ENCODE data around the gene DNAH8.

DNAH8 gene

DNA sequence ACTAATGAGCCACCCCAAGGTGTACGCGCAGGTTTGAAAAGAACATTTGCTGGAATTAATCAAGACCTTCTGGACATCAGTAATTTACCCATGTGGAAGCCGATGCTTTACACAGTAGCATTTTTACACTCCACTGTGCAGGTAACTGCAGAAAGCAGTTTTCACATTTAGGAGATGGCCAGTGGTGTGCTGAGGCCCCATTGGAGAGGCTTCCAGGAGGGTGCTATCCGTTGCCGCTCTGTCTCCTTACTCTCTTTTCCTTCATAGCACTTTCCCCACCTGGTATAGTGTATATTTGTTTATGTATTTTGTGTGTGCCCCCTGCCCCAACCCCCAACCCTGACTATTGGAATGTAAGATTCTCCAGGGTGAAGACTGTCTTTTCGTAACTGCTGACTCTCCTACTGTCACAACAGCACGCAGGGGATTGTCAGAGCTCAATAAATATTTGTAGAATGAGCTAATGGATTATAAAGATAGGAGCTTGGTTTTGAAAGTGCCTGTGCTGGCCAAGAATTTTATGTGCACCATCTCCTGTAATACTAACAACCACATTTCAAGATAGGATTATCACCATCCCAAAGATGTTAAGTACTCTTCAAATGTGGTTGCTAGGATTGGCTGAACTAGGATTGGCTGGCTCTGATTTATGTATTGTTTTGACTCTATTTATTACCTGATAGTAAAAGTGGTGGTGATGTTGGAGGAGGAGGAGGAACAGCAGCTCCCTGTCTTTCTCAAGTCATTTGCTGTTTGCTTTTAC is 259.5 kb downstream of the DNAH8 start:
- H3K4me1 ChIP-seq (ENCODE audit: control insufficient read depth, insufficient read depth, low read length): peaks cover 24% of the 10 kb centered on the region
- H3K9ac ChIP-seq (ENCODE audit: low read length): no peak overlapping the region
- H3K27me3 ChIP-seq (ENCODE audit: control insufficient read depth, insufficient read depth, low read length): peaks cover 8% of the 10 kb centered on the region
- no peaks in the 10 kb centered on the region for H3K9me3 ChIP-seq (ENCODE audit: control insufficient read depth, low read length)
- H3K4me3 ChIP-seq (ENCODE audit: low read length): no peak overlapping the region
- no peaks in the 10 kb centered on the region for H3K36me3 ChIP-seq (ENCODE audit: control insufficient read depth, insufficient read depth, low read length)

DNA sequence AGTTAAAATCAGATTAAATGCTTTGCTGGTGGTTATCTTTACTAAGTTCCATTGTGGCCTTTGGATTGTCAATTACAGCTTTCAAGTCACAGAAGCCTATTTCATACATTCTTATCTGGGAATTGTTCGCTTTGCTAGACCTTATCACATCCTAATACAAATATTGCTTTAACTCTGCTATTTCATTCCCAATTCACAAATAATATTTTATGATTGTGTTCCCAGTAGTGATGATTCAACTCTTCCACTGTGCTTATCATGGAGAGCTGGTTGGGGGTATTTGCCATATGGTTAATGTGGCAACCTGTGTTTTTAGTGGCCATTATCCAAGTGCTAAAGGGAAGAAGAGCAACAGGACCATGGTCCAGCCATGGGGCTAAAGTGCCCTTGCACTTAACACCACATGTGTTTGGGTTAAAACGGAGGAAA is 260.5 kb downstream of the DNAH8 start:
- Histone ChIP-seq H3K36me3 (ENCODE audit: control insufficient read depth, insufficient read depth, low read length) (no peaks in the 10 kb centered on the region), H3K4me3 (ENCODE audit: low read length) (no peak overlapping the region), H3K9me3 (ENCODE audit: control insufficient read depth, low read length) (no peaks in the 10 kb centered on the region), H3K4me1 (ENCODE audit: control insufficient read depth, insufficient read depth, low read length) (peaks cover 24% of the 10 kb centered on the region), H3K27me3 (ENCODE audit: control insufficient read depth, insufficient read depth, low read length) (peaks cover 8% of the 10 kb centered on the region), H3K9ac (ENCODE audit: low read length) (no peak overlapping the region)

DNA sequence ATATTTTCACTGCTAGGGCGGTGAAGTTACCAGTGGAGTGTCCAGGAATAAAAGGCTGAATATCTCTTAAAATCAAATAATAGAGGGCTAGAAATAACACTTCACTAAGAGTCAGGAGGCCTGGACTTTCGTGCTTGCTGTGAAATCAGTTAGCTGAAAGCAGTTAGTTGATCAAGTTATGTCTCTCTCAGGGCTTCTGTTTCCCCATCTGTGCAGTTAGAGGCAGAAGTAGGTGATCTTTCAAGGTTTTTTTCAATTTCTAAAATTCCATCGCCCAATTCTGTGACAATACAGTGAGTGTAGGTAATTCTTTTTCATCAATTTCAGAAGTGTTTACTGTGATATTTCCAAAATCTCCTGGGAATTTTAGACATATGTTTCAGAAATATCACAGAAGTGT is 260.9 kb downstream of the DNAH8 start:
- Histone ChIP-seq H3K4me1 (ENCODE audit: control insufficient read depth, insufficient read depth, low read length) (peaks cover 24% of the 10 kb centered on the region), H3K27me3 (ENCODE audit: control insufficient read depth, insufficient read depth, low read length) (peaks cover 8% of the 10 kb centered on the region), H3K9me3 (ENCODE audit: control insufficient read depth, low read length) (no peaks in the 10 kb centered on the region), H3K36me3 (ENCODE audit: control insufficient read depth, insufficient read depth, low read length) (no peaks in the 10 kb centered on the region), H3K9ac (ENCODE audit: low read length) (no peak overlapping the region), H3K4me3 (ENCODE audit: low read length) (no peak overlapping the region)

DNA sequence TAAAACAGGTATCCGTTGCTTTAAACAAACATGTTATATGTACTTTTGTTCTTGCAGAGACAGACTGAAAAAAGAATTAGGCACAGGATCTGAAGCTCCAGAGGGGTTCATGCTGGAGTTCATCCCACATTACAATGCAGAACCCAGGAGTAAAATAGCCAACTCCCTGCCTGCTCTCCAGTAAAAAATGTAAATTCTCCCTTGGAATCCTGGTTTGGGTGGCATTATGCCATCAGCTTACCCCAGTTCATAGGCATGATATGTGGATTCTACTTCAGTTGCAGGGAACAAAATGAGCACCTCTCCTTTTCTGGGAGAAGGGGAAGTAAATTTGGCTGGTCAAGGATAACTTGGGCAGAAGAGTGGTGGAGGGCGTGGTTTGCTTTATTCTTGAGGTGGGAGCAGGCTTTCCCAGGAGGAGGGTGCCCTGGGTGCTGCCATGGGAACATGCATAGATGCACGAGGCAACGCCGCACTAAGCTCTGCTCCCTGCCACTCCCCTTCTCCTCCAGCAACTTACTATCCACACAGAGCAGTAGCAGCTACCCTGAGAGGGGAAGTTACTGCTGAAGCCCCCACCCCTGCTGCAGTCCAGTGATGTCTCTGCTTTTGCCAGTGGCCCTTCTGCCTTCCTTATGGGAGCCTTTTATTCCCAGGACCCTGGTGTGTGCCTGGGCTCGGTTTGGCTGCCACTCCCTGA is 261.8 kb downstream of the DNAH8 start:
- H3K4me1 ChIP-seq (ENCODE audit: control insufficient read depth, insufficient read depth, low read length): peaks cover 24% of the 10 kb centered on the region
- H3K36me3 ChIP-seq (ENCODE audit: control insufficient read depth, insufficient read depth, low read length): no peaks in the 10 kb centered on the region
- no peak overlapping the region for H3K4me3 ChIP-seq (ENCODE audit: low read length)
- no peaks in the 10 kb centered on the region for H3K9me3 ChIP-seq (ENCODE audit: control insufficient read depth, low read length)
- H3K9ac ChIP-seq (ENCODE audit: low read length): no peak overlapping the region
- peaks cover 8% of the 10 kb centered on the region for H3K27me3 ChIP-seq (ENCODE audit: control insufficient read depth, insufficient read depth, low read length)

DNA sequence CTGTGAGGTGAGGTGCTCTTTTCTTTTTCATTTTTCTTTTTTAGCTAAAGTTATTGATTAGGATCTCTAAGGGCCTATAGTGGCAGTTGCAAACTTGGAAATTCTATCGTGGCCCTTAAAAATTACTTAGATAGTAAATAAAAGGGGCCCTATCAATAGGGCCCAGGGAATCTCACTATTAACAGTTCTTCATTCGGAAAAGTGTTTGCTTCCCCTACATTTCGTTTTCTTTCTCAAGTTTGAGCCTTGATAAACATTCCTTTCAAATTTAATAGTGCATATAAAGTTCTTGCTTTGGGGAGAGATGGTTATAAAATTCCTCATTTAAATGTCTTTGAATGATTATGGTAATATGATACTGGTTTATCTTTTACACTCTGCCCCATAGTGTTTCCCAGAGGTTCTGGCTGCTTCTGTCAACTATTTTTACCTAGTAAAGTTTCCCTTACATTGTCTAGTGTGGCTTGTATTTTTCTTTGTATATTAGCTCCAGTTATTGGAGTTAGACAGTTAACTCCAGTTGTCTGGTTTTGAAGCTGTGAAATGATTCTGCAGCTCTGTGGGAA is 263.1 kb downstream of the DNAH8 start:
- peaks cover 8% of the 10 kb centered on the region for H3K27me3 ChIP-seq (ENCODE audit: control insufficient read depth, insufficient read depth, low read length)
- no peaks in the 10 kb centered on the region for H3K36me3 ChIP-seq (ENCODE audit: control insufficient read depth, insufficient read depth, low read length)
- H3K4me1 ChIP-seq (ENCODE audit: control insufficient read depth, insufficient read depth, low read length): peaks cover 24% of the 10 kb centered on the region
- H3K9ac ChIP-seq (ENCODE audit: low read length): no peak overlapping the region
- no peak overlapping the region for H3K4me3 ChIP-seq (ENCODE audit: low read length)
- no peaks in the 10 kb centered on the region for H3K9me3 ChIP-seq (ENCODE audit: control insufficient read depth, low read length)

DNA sequence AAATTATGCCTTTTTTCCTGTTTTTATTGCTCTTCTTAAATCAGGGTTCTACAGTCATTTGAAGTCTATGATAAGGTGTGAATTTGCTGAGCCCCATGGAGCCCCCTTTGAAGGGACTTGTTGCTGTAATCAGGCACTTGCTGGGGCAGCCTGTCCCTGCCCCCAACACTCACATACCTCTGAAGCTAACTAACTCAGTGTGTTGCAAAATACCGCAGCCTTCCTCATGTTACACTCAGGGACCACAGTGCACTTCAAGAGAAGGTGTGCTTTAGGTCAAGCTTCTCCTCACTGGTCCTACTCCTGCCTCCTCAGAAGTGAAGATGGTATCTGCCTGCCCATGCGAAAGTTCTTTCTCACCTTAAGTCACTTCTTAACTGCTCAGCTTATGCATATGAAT is 267.4 kb downstream of the DNAH8 start:
- Histone ChIP-seq H3K27me3 (ENCODE audit: control insufficient read depth, insufficient read depth, low read length) (peaks cover under 1% of the 10 kb centered on the region), H3K4me1 (ENCODE audit: control insufficient read depth, insufficient read depth, low read length) (no peaks in the 10 kb centered on the region), H3K4me3 (ENCODE audit: low read length) (no peak overlapping the region)

DNA sequence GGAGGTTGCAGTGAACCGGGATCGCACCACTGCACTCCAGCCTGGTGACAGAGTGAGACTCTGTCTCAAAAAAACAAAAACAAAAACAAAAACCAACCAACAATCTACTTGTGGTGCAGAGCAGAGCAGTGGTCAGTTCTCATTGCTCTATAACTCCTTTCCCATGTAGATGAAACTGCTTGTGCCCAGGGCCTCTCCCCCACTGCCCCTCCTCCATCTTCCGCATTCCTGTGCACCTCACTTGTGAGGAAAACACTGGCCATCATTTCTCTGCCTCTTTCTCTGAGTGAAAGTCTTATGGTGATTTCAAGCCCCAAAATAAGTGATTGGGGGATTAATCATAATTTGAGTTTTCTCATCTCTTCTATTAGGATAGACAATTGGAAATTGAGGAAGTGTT is 269.6 kb downstream of the DNAH8 start:
- H3K4me1 ChIP-seq (ENCODE audit: control insufficient read depth, insufficient read depth, low read length): no peaks in the 10 kb centered on the region
- H3K9me3 ChIP-seq (ENCODE audit: control insufficient read depth, low read length): no peaks in the 10 kb centered on the region
- H3K9ac ChIP-seq (ENCODE audit: low read length): no peak overlapping the region
- no peaks in the 10 kb centered on the region for H3K36me3 ChIP-seq (ENCODE audit: control insufficient read depth, insufficient read depth, low read length)
- no peak overlapping the region for H3K4me3 ChIP-seq (ENCODE audit: low read length)
- H3K27me3 ChIP-seq (ENCODE audit: control insufficient read depth, insufficient read depth, low read length): no peaks in the 10 kb centered on the region

More for the DNA sequence above, 267.4 kb downstream of the DNAH8 start:
- Histone ChIP-seq H3K36me3 (ENCODE audit: control insufficient read depth, insufficient read depth, low read length) (no peaks in the 10 kb centered on the region), H3K9ac (ENCODE audit: low read length) (no peak overlapping the region), H3K9me3 (ENCODE audit: control insufficient read depth, low read length) (no peaks in the 10 kb centered on the region)

DNA sequence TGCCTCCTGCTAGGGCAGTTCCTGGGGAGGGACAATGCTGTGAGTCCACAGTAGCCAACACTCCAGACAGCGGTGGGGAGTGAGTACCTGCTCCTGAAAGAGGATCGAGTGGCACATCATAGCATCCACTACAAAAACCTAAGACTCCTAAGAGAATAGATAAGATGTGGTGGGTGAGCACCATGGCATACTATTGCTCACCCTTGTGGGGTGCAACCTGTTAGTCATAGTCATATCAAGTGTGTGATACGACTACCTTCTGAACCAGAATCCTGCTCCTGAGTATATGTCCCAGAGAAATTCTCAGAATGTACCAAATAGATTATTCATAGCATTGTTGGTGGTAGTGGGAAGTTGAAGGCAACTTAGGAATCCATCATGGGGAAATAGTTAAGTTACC is 270.7 kb downstream of the DNAH8 start:
- no peaks in the 10 kb centered on the region for H3K9me3 ChIP-seq (ENCODE audit: control insufficient read depth, low read length)
- H3K36me3 ChIP-seq (ENCODE audit: control insufficient read depth, insufficient read depth, low read length): no peaks in the 10 kb centered on the region
- H3K27me3 ChIP-seq (ENCODE audit: control insufficient read depth, insufficient read depth, low read length): no peaks in the 10 kb centered on the region
- H3K4me3 ChIP-seq (ENCODE audit: low read length): no peak overlapping the region
- no peaks in the 10 kb centered on the region for H3K4me1 ChIP-seq (ENCODE audit: control insufficient read depth, insufficient read depth, low read length)
- no peak overlapping the region for H3K9ac ChIP-seq (ENCODE audit: low read length)

DNA sequence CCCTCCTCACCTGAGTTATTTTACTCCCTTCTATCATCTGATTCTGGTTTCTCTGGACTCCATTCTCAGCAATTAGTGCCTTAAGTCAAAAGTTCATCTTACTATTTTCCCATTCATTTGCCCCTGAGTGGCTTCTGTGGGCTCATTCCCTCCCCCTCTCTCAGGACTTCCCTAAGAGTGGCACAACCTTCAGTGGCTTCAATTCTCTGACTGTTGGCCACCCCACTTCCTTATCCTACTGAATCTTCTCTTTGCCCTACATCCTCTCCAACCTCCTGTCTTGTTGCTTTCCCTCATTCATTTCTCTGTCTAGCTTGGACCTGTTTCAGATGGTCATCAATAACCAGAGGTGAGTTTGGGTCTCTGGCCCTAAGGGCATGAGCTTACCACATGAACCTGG is 272.4 kb downstream of the DNAH8 start:
- no peaks in the 10 kb centered on the region for H3K9me3 ChIP-seq (ENCODE audit: control insufficient read depth, low read length)
- H3K27me3 ChIP-seq (ENCODE audit: control insufficient read depth, insufficient read depth, low read length): no peaks in the 10 kb centered on the region
- no peaks in the 10 kb centered on the region for H3K4me1 ChIP-seq (ENCODE audit: control insufficient read depth, insufficient read depth, low read length)
- no peaks in the 10 kb centered on the region for H3K36me3 ChIP-seq (ENCODE audit: control insufficient read depth, insufficient read depth, low read length)
- no peak overlapping the region for H3K9ac ChIP-seq (ENCODE audit: low read length)
- no peak overlapping the region for H3K4me3 ChIP-seq (ENCODE audit: low read length)

DNA sequence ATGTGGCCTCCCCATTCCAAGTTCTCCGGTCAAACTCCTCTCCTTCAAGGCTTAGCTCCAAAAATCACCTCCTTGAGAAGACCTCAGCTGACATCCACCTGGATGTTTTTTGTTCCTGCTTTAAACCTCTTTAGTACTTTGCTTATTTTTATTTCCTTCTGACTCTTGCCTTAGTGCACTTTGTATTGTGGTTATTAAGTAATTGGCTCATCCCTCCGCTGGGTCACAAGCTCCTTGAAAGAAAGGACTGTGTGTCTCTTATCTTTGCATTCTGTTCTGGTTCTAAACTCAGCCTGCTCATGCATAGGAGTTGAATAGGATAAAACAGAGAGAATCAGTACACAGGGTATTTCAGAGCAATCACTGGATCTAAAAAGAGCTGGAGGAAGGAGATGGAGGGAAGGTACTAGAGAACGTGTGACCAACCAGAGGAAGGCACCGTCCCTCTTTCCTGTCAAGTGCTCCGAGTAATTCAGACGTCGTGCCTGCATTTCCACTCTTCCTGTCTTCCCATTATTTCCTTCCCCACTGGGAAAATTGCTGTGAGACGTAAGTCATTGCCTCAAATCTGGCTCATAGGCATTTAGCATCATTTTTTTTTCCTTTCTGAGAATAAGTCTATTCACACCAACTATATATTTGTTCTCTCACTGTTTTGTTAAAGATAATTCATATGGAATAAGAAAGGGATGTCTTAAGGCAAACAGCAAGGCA is 273.8 kb downstream of the DNAH8 start:
- Histone ChIP-seq H3K4me3 (ENCODE audit: low read length) (no peak overlapping the region), H3K9ac (ENCODE audit: low read length) (no peak overlapping the region), H3K9me3 (ENCODE audit: control insufficient read depth, low read length) (no peaks in the 10 kb centered on the region), H3K27me3 (ENCODE audit: control insufficient read depth, insufficient read depth, low read length) (no peaks in the 10 kb centered on the region), H3K36me3 (ENCODE audit: control insufficient read depth, insufficient read depth, low read length) (no peaks in the 10 kb centered on the region), H3K4me1 (ENCODE audit: control insufficient read depth, insufficient read depth, low read length) (no peaks in the 10 kb centered on the region)

DNA sequence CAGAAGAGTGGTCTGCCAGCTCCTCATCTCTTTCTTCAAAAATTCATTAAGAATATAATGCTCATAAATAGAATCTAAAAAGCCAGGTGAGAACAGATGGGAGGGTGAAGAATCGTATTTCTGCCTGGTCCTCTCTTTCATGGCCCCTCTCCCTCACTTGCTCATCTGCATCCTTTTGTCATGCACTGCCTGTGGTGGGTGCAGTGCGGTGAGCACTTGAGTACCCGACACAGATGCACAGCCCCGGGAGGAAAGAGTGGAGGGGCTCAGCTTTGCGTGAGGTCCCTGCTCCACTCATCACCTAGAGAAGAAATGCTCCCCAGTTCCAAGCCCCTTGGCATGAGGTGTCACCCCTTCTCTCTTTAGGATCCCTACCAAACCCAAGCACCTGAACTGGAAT is 275.4 kb downstream of the DNAH8 start:
- H3K9me3 ChIP-seq (ENCODE audit: control insufficient read depth, low read length): no peaks in the 10 kb centered on the region
- no peaks in the 10 kb centered on the region for H3K27me3 ChIP-seq (ENCODE audit: control insufficient read depth, insufficient read depth, low read length)
- H3K9ac ChIP-seq (ENCODE audit: low read length): no peak overlapping the region
- H3K4me1 ChIP-seq (ENCODE audit: control insufficient read depth, insufficient read depth, low read length): no peaks in the 10 kb centered on the region
- H3K36me3 ChIP-seq (ENCODE audit: control insufficient read depth, insufficient read depth, low read length): no peaks in the 10 kb centered on the region
- H3K4me3 ChIP-seq (ENCODE audit: low read length): no peak overlapping the region

DNA sequence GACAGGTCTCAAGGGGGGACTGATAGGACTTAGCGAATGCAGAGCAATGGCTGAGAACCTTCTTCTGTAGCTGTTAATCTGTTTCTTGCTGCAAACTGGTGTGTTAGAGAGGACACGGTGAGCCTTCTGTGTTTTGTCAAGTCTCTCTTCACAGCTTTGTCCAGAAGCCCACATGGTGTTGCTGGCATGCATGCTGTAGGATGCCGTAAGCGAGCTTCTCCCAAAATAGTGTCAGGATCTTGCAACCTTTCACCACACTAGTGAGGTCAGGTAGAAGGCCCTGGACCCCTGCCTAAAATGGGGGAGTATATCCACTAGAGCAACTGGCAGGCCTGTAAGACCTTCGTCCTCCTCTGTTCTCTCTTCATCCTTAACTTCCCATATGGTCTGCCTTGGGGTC is 281.6 kb downstream of the DNAH8 start:
- H3K9ac ChIP-seq (ENCODE audit: low read length): no peak overlapping the region
- no peaks in the 10 kb centered on the region for H3K36me3 ChIP-seq (ENCODE audit: control insufficient read depth, insufficient read depth, low read length)
- peaks cover 9% of the 10 kb centered on the region for H3K27me3 ChIP-seq (ENCODE audit: control insufficient read depth, insufficient read depth, low read length)
- no peak overlapping the region for H3K4me3 ChIP-seq (ENCODE audit: low read length)
- no peaks in the 10 kb centered on the region for H3K4me1 ChIP-seq (ENCODE audit: control insufficient read depth, insufficient read depth, low read length)
- H3K9me3 ChIP-seq (ENCODE audit: control insufficient read depth, low read length): no peaks in the 10 kb centered on the region
